ENCODE data around the gene CCRL2. TPM values are rescaled to one million over a fixed set of nuclear protein-coding genes. Genes with fewer than 3 reads are reported as not detected.
"Not testable (repeated sequence)": the region's sequence is repeated elsewhere in the genome, so short reads cannot be mapped to it uniquely, and the experiment has no call there.

CCRL2 gene
- total RNA-seq, 1 experiment from 2014 or later = not detected

DNA sequence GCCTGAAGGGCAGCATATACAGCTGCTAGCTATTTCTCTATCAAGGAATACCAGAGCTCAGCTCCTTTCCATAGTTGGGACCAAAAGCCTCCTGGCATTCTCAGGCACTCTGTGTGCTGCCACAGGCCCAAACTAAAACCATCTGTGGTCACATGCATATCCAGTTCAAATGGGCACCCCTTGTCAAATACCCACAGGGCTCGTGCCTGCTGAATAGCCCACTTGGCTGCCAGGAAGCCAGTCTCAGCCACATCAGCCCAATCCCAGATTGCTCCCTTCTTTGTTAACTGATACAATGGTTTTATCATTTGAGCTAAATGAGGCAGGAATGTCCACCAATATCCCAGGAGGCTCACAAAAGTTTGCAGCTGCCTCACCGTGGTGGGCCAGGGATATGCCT lies 13.9 kb downstream of the CCRL2 start (continued):
- TF ChIP-seq, protein P1, sequence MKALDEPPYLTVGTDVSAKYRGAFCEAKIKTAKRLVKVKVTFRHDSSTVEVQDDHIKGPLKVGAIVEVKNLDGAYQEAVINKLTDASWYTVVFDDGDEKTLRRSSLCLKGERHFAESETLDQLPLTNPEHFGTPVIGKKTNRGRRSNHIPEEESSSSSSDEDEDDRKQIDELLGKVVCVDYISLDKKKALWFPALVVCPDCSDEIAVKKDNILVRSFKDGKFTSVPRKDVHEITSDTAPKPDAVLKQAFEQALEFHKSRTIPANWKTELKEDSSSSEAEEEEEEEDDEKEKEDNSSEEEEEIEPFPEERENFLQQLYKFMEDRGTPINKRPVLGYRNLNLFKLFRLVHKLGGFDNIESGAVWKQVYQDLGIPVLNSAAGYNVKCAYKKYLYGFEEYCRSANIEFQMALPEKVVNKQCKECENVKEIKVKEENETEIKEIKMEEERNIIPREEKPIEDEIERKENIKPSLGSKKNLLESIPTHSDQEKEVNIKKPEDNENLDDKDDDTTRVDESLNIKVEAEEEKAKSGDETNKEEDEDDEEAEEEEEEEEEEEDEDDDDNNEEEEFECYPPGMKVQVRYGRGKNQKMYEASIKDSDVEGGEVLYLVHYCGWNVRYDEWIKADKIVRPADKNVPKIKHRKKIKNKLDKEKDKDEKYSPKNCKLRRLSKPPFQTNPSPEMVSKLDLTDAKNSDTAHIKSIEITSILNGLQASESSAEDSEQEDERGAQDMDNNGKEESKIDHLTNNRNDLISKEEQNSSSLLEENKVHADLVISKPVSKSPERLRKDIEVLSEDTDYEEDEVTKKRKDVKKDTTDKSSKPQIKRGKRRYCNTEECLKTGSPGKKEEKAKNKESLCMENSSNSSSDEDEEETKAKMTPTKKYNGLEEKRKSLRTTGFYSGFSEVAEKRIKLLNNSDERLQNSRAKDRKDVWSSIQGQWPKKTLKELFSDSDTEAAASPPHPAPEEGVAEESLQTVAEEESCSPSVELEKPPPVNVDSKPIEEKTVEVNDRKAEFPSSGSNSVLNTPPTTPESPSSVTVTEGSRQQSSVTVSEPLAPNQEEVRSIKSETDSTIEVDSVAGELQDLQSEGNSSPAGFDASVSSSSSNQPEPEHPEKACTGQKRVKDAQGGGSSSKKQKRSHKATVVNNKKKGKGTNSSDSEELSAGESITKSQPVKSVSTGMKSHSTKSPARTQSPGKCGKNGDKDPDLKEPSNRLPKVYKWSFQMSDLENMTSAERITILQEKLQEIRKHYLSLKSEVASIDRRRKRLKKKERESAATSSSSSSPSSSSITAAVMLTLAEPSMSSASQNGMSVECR (CRISPR knock-in tag; IDR thresholded peaks at IDR 0.05; ENCODE audit: borderline replicate concordance) = no peak
- TF ChIP-seq, protein P2, sequence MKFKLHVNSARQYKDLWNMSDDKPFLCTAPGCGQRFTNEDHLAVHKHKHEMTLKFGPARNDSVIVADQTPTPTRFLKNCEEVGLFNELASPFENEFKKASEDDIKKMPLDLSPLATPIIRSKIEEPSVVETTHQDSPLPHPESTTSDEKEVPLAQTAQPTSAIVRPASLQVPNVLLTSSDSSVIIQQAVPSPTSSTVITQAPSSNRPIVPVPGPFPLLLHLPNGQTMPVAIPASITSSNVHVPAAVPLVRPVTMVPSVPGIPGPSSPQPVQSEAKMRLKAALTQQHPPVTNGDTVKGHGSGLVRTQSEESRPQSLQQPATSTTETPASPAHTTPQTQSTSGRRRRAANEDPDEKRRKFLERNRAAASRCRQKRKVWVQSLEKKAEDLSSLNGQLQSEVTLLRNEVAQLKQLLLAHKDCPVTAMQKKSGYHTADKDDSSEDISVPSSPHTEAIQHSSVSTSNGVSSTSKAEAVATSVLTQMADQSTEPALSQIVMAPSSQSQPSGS (CRISPR knock-in tag; IDR thresholded peaks at IDR 0.05; ENCODE audit: borderline replicate concordance, low read depth) = no peak
- no peak for TF ChIP-seq ELF4 (CRISPR knock-in tag; IDR thresholded peaks at IDR 0.05; ENCODE audit: low read depth)
- TF ChIP-seq JAZF1 (CRISPR knock-in tag; IDR thresholded peaks at IDR 0.05) = no peak
- TF ChIP-seq NR3C1 (CRISPR knock-in tag; conservative IDR thresholded peaks at IDR 0.05; ENCODE audit: low read depth) = no peak
- no peak for TF ChIP-seq SP1 (CRISPR knock-in tag; conservative IDR thresholded peaks at IDR 0.05)

DNA sequence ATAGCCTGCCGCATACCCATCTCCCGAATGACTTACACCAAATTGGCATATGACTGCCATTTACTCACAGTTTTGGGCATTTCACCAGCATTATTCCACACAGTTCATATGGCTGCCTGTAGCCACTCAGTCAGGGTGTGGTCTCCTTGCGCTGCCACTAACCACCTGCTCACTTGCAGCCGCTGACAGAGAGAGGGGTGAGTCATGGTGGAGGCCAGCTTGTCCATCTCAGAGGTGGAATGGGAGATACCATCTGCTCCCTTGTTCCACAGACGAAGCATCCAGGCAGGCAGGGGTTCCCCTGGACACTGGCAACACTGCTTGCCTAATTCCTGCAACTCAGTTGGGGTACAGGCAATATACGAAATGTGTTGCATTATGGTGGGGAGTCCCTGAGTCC lies 15.6 kb downstream of the CCRL2 start:
- Mint-ChIP-seq H3K27ac (no peak overlapping the region), H3K36me3 (no peaks in the 10 kb centered on the region), H3K27me3 (ENCODE audit: low read depth) (no peaks in the 10 kb centered on the region), H3K9me3 (no peaks in the 10 kb centered on the region), H3K4me3 (no peak overlapping the region), H3K4me1 (peaks cover 13% of the 10 kb centered on the region)
- ChIA-PET POLR2A (no interaction called here), CTCF (no interaction called here)
- DNase-seq (ENCODE audit: low spot score) = no peak
- ATAC-seq = no peak
- no peak for TF ChIP-seq NR2C2 (CRISPR knock-in tag; IDR thresholded peaks at IDR 0.05)
- no peak for TF ChIP-seq GABPB1 (CRISPR knock-in tag; IDR thresholded peaks at IDR 0.05)
- TF ChIP-seq NFE2L1 (CRISPR knock-in tag; IDR thresholded peaks at IDR 0.05) = no peak

DNA sequence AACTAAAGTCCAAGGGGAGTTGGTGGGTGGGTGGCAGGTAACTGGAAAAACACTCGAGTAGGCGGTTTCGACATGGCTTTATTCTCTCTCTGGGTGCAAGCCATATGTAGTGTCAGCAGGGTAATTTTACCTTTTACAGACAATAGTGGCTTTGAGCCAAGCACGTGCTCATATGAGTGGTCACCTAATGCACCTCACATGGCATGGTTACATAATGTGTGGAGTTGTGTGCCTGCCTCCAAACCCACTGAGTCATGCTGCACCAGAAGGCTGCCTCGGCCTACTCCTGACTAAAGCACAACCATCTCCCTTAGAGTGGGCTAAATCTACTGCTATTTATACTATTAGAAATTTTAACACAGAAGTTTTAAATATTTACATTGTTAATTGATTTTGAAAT lies 16.5 kb downstream of the CCRL2 start:
- ChIA-PET CTCF (interaction anchor here (1.0 kb wide), 1 partner anchor 486 kb away, joined by 3 read pairs; no protein-coding TSS in a partner anchor), POLR2A (no interaction called here)
- Mint-ChIP-seq H3K4me3 (no peak overlapping the region), H3K27ac (no peak overlapping the region), H3K4me1 (peaks cover 4% of the 10 kb centered on the region), H3K9me3 (no peaks in the 10 kb centered on the region), H3K36me3 (no peaks in the 10 kb centered on the region), H3K27me3 (ENCODE audit: low read depth) (no peaks in the 10 kb centered on the region)
- no peak for DNase-seq (ENCODE audit: low spot score)
- ATAC-seq = no peak
- no peak for TF ChIP-seq JUN (CRISPR knock-in tag; IDR thresholded peaks at IDR 0.05)
- TF ChIP-seq RELA (CRISPR knock-in tag; IDR thresholded peaks at IDR 0.05; ENCODE audit: borderline replicate concordance) = no peak
- no peak for TF ChIP-seq CREB1 (CRISPR knock-in tag; IDR thresholded peaks at IDR 0.05)
- TF ChIP-seq KAT7 (CRISPR knock-in tag; IDR thresholded peaks at IDR 0.05; ENCODE audit: borderline replicate concordance) = no peak
- TF ChIP-seq, protein P3, sequence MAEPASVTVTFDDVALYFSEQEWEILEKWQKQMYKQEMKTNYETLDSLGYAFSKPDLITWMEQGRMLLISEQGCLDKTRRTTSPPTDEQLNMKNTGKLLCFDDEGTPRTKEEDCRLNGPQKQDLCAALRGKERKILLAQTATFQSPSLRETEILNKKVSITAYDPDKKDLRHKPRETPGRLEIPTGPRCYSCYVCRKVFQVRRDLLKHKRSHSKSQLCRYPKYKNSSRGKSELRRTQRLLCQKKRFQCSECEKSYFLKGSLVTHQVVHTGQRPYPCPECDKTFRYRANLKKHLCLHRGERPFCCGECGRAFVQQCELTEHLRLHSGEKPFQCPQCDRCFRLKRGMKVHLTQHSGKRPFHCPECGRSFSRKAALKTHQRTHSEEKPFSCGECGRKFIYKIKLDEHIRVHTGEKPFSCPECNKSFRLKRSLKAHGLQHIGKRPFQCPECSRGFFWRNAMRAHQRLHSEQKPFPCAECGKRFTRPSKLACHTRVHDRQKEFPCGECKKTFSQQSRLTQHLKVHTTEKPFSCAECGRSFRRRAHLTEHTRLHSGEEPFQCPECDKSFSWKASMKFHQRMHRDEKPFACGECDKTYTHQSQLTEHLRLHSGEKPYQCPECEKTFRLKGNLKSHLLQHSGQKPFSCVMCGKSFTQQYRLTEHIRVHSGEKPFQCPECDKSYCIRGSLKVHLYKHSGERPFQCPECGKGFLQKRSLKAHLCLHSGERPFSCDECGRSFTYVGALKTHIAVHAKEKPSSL (CRISPR knock-in tag; conservative IDR thresholded peaks at IDR 0.05) = no peak
- TF ChIP-seq, protein P4, sequence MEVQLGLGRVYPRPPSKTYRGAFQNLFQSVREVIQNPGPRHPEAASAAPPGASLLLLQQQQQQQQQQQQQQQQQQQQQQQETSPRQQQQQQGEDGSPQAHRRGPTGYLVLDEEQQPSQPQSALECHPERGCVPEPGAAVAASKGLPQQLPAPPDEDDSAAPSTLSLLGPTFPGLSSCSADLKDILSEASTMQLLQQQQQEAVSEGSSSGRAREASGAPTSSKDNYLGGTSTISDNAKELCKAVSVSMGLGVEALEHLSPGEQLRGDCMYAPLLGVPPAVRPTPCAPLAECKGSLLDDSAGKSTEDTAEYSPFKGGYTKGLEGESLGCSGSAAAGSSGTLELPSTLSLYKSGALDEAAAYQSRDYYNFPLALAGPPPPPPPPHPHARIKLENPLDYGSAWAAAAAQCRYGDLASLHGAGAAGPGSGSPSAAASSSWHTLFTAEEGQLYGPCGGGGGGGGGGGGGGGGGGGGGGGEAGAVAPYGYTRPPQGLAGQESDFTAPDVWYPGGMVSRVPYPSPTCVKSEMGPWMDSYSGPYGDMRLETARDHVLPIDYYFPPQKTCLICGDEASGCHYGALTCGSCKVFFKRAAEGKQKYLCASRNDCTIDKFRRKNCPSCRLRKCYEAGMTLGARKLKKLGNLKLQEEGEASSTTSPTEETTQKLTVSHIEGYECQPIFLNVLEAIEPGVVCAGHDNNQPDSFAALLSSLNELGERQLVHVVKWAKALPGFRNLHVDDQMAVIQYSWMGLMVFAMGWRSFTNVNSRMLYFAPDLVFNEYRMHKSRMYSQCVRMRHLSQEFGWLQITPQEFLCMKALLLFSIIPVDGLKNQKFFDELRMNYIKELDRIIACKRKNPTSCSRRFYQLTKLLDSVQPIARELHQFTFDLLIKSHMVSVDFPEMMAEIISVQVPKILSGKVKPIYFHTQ (CRISPR knock-in tag; IDR thresholded peaks at IDR 0.05) = no peak
- TF ChIP-seq GTF2I (CRISPR knock-in tag; conservative IDR thresholded peaks at IDR 0.05) = no peak
- TF ChIP-seq PRRX2 (CRISPR knock-in tag; IDR thresholded peaks at IDR 0.05) = no peak

DNA sequence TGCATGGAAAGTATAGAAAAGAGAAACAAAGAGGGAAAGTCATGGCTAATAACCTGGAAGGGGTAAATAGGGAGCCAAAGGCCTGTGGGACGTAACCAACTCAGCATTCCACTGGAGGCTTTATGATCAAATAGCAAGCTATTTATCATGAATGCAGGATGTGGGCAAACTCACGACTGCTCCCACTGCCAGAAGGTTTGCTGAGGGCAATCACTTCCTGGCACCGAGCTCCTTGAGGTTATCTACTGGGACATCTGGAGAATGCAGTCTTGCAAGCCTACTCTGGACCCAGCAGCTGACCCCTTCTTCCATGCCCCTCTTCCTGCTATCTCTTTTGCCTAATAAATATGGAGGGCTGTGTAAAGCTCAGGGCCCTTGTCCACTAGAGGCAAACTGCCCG lies 19.4 kb downstream of the CCRL2 start:
- H3K36me3 Mint-ChIP-seq = peaks cover 10% of the 10 kb centered on the region
- H3K4me1 Mint-ChIP-seq; POLR2A ChIA-PET; DNase-seq (ENCODE audit: low spot score); H3K27ac Mint-ChIP-seq; H3K4me3 Mint-ChIP-seq; ATAC-seq; H3K27me3 Mint-ChIP-seq (ENCODE audit: low read depth): not testable (repeated sequence)
- peaks cover 12% of the 10 kb centered on the region for H3K9me3 Mint-ChIP-seq
- CTCF ChIA-PET = interaction anchor here (0.9 to 1.6 kb wide), 11 partner anchors 15 to 373 kb away, joined by 3 to 17 read pairs (median 7); no protein-coding TSS in a partner anchor

DNA sequence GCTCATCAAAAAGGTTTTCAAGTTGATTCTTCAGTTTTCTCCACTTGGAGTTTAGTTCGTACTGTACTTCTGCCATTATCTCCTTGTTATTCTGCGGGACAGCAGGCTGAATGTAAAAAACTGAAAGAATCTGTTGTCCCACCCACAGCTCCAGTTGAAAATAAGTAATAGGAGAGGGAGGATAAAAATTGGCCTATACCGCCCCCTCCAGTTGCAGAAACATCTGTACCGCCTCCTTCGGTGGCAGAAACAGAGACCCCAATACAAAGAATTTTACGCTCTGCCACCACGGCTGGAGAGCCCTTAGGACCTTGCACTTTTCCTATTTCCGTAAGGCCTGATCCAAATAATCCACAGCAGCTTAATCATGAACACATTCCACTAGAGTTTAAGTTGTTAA lies 20.3 kb downstream of the CCRL2 start:
- DNase-seq (ENCODE audit: low spot score); H3K4me1 Mint-ChIP-seq; H3K27ac Mint-ChIP-seq; H3K27me3 Mint-ChIP-seq (ENCODE audit: low read depth); ATAC-seq; POLR2A ChIA-PET; H3K4me3 Mint-ChIP-seq: not testable (repeated sequence)
- H3K9me3 Mint-ChIP-seq = peaks cover 22% of the 10 kb centered on the region
- H3K36me3 Mint-ChIP-seq = peaks cover 19% of the 10 kb centered on the region
- CTCF ChIA-PET = interaction anchor here (0.6 to 1.6 kb wide), 26 partner anchors 10 to 459 kb away, joined by 3 to 17 read pairs (median 4); partner anchors contain the start of genes CCR1, CCR3 and CCR5

Measured in WTC11 (cell line).